ENCODE results near the gene ZSCAN21. TPM values are rescaled to one million over a fixed set of nuclear protein-coding genes. Genes with fewer than 3 reads are reported as not detected.
A peak's percentile ranks its signal among the peaks of the same experiment; 100 is the strongest.

The ZSCAN21 gene
- total and polyA plus RNA-seq, 4 experiments from 2014 or later = 2.5 to 10.6 (median 9.8) TPM

- H3K27ac ChIP-seq (ENCODE audit: low read depth, low read length) = no peak overlapping the region
- POLR2A ChIA-PET (ENCODE audit: partially characterized antibody) = interaction anchor here (0.6 to 3.6 kb wide), 4 partner anchors 9 to 810 kb away, joined by 3 to 38 read pairs (median 13); partner anchors contain the start of genes EPHB4 and TRIM4
- Mint-ChIP-seq H3K4me3 (peak overlapping the region in 5 of 8 donors; percentile 17 to 53 (median 29)), H3K4me1 (peaks cover 30 to 58% (median 46%) of the 10 kb centered on the region in 4 donors), H3K27ac (peak overlapping the region in 5 of 7 donors; percentile 35 to 95 (median 66)), H3K27me3 (no peaks in the 10 kb centered on the region), H3K36me3 (peaks cover 0 to 33% of the 10 kb centered on the region in 2 donors), H3K9me3 (no peaks in the 10 kb centered on the region)
- H3K9me3 ChIP-seq (ENCODE audit: control insufficient read depth in 1 of 2, low read length in 2 of 2) = no peaks in the 10 kb centered on the region
- no peaks in the 10 kb centered on the region for H3K36me3 ChIP-seq (ENCODE audit: insufficient read depth, low read length)
- CTCF ChIA-PET (ENCODE audit: partially characterized antibody) = interaction anchor here (0.7 to 3.0 kb wide), 2 partner anchors 9 to 27 kb away, joined by 3 to 12 read pairs; no protein-coding TSS in a partner anchor
- no peak for DNase-seq
- intact Hi-C loops (cut with micrococcal nuclease) = no loop called here
- H3K4me3 ChIP-seq (ENCODE audit: low read length in 2 of 2) = no peak overlapping the region
- H3K4me1 ChIP-seq (ENCODE audit: insufficient read depth, low read length) = peaks cover 43% of the 10 kb centered on the region
- no peaks in the 10 kb centered on the region for H3K27me3 ChIP-seq (ENCODE audit: insufficient read depth, low read length)
Observed at GRCh38 chr7:100017300-100017699, 32.3 kb upstream of the ZSCAN21 start.

GRCh38 chr7:100017875-100018274 lies 31.7 kb upstream of the ZSCAN21 start:
- intact Hi-C loops (cut with micrococcal nuclease) = no loop called here
- Histone ChIP-seq H3K36me3 (ENCODE audit: insufficient read depth, low read length) (no peaks in the 10 kb centered on the region), H3K27ac (ENCODE audit: low read depth, low read length) (no peak overlapping the region), H3K9me3 (ENCODE audit: control insufficient read depth in 1 of 2, low read length in 2 of 2) (no peaks in the 10 kb centered on the region), H3K4me1 (ENCODE audit: insufficient read depth, low read length) (peaks cover 43% of the 10 kb centered on the region), H3K4me3 (ENCODE audit: low read length in 2 of 2) (no peak overlapping the region), H3K27me3 (ENCODE audit: insufficient read depth, low read length) (no peaks in the 10 kb centered on the region)
- Mint-ChIP-seq H3K27ac (peak overlapping the region in 5 of 7 donors; percentile 39 to 95 (median 68)), H3K36me3 (peaks cover 3 to 38% of the 10 kb centered on the region in 2 donors), H3K4me1 (peaks cover 30 to 63% (median 46%) of the 10 kb centered on the region in 4 donors), H3K27me3 (no peaks in the 10 kb centered on the region), H3K4me3 (peak overlapping the region in 3 of 8 donors; percentile 4 to 56 (median 21)), H3K9me3 (no peaks in the 10 kb centered on the region)
- ChIA-PET CTCF (ENCODE audit: partially characterized antibody) (interaction anchor here (0.7 to 3.0 kb wide), 2 partner anchors 10 to 27 kb away, joined by 3 to 12 read pairs; no protein-coding TSS in a partner anchor), POLR2A (ENCODE audit: partially characterized antibody) (interaction anchor here (0.6 kb wide), 1 partner anchor 9 kb away, joined by 3 read pairs; no protein-coding TSS in a partner anchor)
- DNase-seq = no peak

GRCh38 chr7:100019908-100020307 lies 29.7 kb upstream of the ZSCAN21 start:
- H3K4me1 ChIP-seq (ENCODE audit: insufficient read depth, low read length) = peaks cover 39% of the 10 kb centered on the region
- H3K36me3 Mint-ChIP-seq = peaks cover 17 to 56% of the 10 kb centered on the region in 2 donors
- no peak for DNase-seq
- ChIA-PET CTCF (ENCODE audit: partially characterized antibody) (interaction anchor here (0.9 to 3.0 kb wide), 4 partner anchors 10 to 105 kb away, joined by 3 to 12 read pairs (median 4); no protein-coding TSS in a partner anchor), POLR2A (ENCODE audit: partially characterized antibody) (no interaction called here)
- H3K27ac ChIP-seq (ENCODE audit: low read depth, low read length) = no peak overlapping the region
- H3K4me3 Mint-ChIP-seq = peak overlapping the region in 1 of 8 donors; percentile 39
- no peaks in the 10 kb centered on the region for H3K27me3 ChIP-seq (ENCODE audit: insufficient read depth, low read length)
- H3K4me3 ChIP-seq (ENCODE audit: low read length in 2 of 2) = no peak overlapping the region
- peaks cover 16% of the 10 kb centered on the region for H3K36me3 ChIP-seq (ENCODE audit: insufficient read depth, low read length)
- no peaks in the 10 kb centered on the region for H3K27me3 Mint-ChIP-seq
- intact Hi-C loops (cut with micrococcal nuclease) = no loop called here
- H3K27ac Mint-ChIP-seq = peak overlapping the region in 6 of 7 donors; percentile 5 to 95 (median 55)
- no peaks in the 10 kb centered on the region for H3K9me3 ChIP-seq (ENCODE audit: control insufficient read depth in 1 of 2, low read length in 2 of 2)
- H3K4me1 Mint-ChIP-seq = peaks cover 28 to 55% (median 43%) of the 10 kb centered on the region in 4 donors
- H3K9me3 Mint-ChIP-seq = no peaks in the 10 kb centered on the region

GRCh38 chr7:100021297-100021696 lies 28.3 kb upstream of the ZSCAN21 start:
- Mint-ChIP-seq H3K4me3 (no peak overlapping the region), H3K27ac (peak overlapping the region in 1 of 7 donors; percentile 61), H3K4me1 (peaks cover 20 to 46% (median 33%) of the 10 kb centered on the region in 4 donors), H3K27me3 (no peaks in the 10 kb centered on the region), H3K9me3 (no peaks in the 10 kb centered on the region), H3K36me3 (peaks cover 25 to 59% of the 10 kb centered on the region in 2 donors)
- intact Hi-C loops (cut with micrococcal nuclease) = no loop called here
- Histone ChIP-seq H3K27ac (ENCODE audit: low read depth, low read length) (no peak overlapping the region), H3K27me3 (ENCODE audit: insufficient read depth, low read length) (no peaks in the 10 kb centered on the region), H3K36me3 (ENCODE audit: insufficient read depth, low read length) (peaks cover 24% of the 10 kb centered on the region), H3K4me1 (ENCODE audit: insufficient read depth, low read length) (peaks cover 30% of the 10 kb centered on the region), H3K4me3 (ENCODE audit: low read length in 2 of 2) (no peak overlapping the region), H3K9me3 (ENCODE audit: control insufficient read depth in 1 of 2, low read length in 2 of 2) (no peaks in the 10 kb centered on the region)
- ChIA-PET CTCF (ENCODE audit: partially characterized antibody) (interaction anchor here (0.6 to 1.5 kb wide), 6 partner anchors 23 to 378 kb away, joined by 3 to 9 read pairs (median 4); no protein-coding TSS in a partner anchor), POLR2A (ENCODE audit: partially characterized antibody) (interaction anchor here (0.8 to 1.1 kb wide), 2 partner anchors 61 to 105 kb away, joined by 3 read pairs; partner anchors contain the start of gene MBLAC1)
- no peak for DNase-seq

GRCh38 chr7:100022621-100023020 lies 27.0 kb upstream of the ZSCAN21 start:
- Histone ChIP-seq H3K9me3 (ENCODE audit: control insufficient read depth in 1 of 2, low read length in 2 of 2) (no peaks in the 10 kb centered on the region), H3K27ac (ENCODE audit: low read depth, low read length) (no peak overlapping the region), H3K4me1 (ENCODE audit: insufficient read depth, low read length) (peaks cover 17% of the 10 kb centered on the region), H3K36me3 (ENCODE audit: insufficient read depth, low read length) (peaks cover 29% of the 10 kb centered on the region), H3K27me3 (ENCODE audit: insufficient read depth, low read length) (no peaks in the 10 kb centered on the region), H3K4me3 (ENCODE audit: low read length in 2 of 2) (no peak overlapping the region)
- H3K27me3 Mint-ChIP-seq = no peaks in the 10 kb centered on the region
- H3K27ac Mint-ChIP-seq = no peak overlapping the region
- peaks cover 14 to 34% (median 23%) of the 10 kb centered on the region in 4 donors for H3K4me1 Mint-ChIP-seq
- CTCF ChIA-PET (ENCODE audit: partially characterized antibody) = no interaction called here
- no peaks in the 10 kb centered on the region for H3K9me3 Mint-ChIP-seq
- POLR2A ChIA-PET (ENCODE audit: partially characterized antibody) = interaction anchor here (0.7 kb wide), 1 partner anchor 9 kb away, joined by 3 read pairs; no protein-coding TSS in a partner anchor
- H3K4me3 Mint-ChIP-seq = no peak overlapping the region
- intact Hi-C loops (cut with micrococcal nuclease) = no loop called here
- DNase-seq = no peak
- H3K36me3 Mint-ChIP-seq = peaks cover 25 to 54% of the 10 kb centered on the region in 2 donors

- no peak for DNase-seq
- intact Hi-C loops (cut with micrococcal nuclease) = no loop called here
- H3K4me3 Mint-ChIP-seq = no peak overlapping the region
Observed at GRCh38 chr7:100023526-100023925, 26.0 kb upstream of the ZSCAN21 start.

GRCh38 chr7:100024020-100024619 lies 25.5 kb upstream of the ZSCAN21 start:
- H3K27me3 ChIP-seq (ENCODE audit: insufficient read depth, low read length) = no peaks in the 10 kb centered on the region
- ChIA-PET POLR2A (ENCODE audit: partially characterized antibody) (no interaction called here), CTCF (ENCODE audit: partially characterized antibody) (interaction anchor here (1.0 to 1.2 kb wide), 2 partner anchors 9 to 34 kb away, joined by 3 read pairs; no protein-coding TSS in a partner anchor)
- no peak for DNase-seq
- H3K36me3 ChIP-seq (ENCODE audit: insufficient read depth, low read length) = peaks cover 33% of the 10 kb centered on the region
- H3K36me3 Mint-ChIP-seq = peaks cover 25 to 52% of the 10 kb centered on the region in 2 donors
- H3K9me3 Mint-ChIP-seq = no peaks in the 10 kb centered on the region
- peaks cover 7 to 19% (median 13%) of the 10 kb centered on the region in 4 donors for H3K4me1 Mint-ChIP-seq
- H3K27ac Mint-ChIP-seq = no peak overlapping the region
- H3K27ac ChIP-seq (ENCODE audit: low read depth, low read length) = no peak overlapping the region
- intact Hi-C loops (cut with micrococcal nuclease) = no loop called here
- H3K4me3 Mint-ChIP-seq = no peak overlapping the region
- no peak overlapping the region for H3K4me3 ChIP-seq (ENCODE audit: low read length in 2 of 2)
- no peaks in the 10 kb centered on the region for H3K9me3 ChIP-seq (ENCODE audit: control insufficient read depth in 1 of 2, low read length in 2 of 2)
- no peaks in the 10 kb centered on the region for H3K27me3 Mint-ChIP-seq
- H3K4me1 ChIP-seq (ENCODE audit: insufficient read depth, low read length) = peaks cover 7% of the 10 kb centered on the region

More at GRCh38 chr7:100023526-100023925, 26.0 kb upstream of the ZSCAN21 start:
- no peaks in the 10 kb centered on the region for H3K27me3 Mint-ChIP-seq
- peak overlapping the region in 1 of 7 donors; percentile 89 for H3K27ac Mint-ChIP-seq
- H3K9me3 Mint-ChIP-seq = no peaks in the 10 kb centered on the region
- H3K4me1 ChIP-seq (ENCODE audit: insufficient read depth, low read length) = peaks cover 11% of the 10 kb centered on the region
- no peak overlapping the region for H3K27ac ChIP-seq (ENCODE audit: low read depth, low read length)
- POLR2A ChIA-PET (ENCODE audit: partially characterized antibody) = no interaction called here
- CTCF ChIA-PET (ENCODE audit: partially characterized antibody) = interaction anchor here (1.2 kb wide), 1 partner anchor 9 kb away, joined by 3 read pairs; no protein-coding TSS in a partner anchor
- peaks cover 11 to 25% (median 18%) of the 10 kb centered on the region in 4 donors for H3K4me1 Mint-ChIP-seq
- peaks cover 32% of the 10 kb centered on the region for H3K36me3 ChIP-seq (ENCODE audit: insufficient read depth, low read length)
- no peak overlapping the region for H3K4me3 ChIP-seq (ENCODE audit: low read length in 2 of 2)
- H3K9me3 ChIP-seq (ENCODE audit: control insufficient read depth in 1 of 2, low read length in 2 of 2) = no peaks in the 10 kb centered on the region
- H3K27me3 ChIP-seq (ENCODE audit: insufficient read depth, low read length) = no peaks in the 10 kb centered on the region
- H3K36me3 Mint-ChIP-seq = peaks cover 25 to 52% of the 10 kb centered on the region in 2 donors

Data from CD4-positive, alpha-beta memory T cell (primary cell).